ENCODE measurements around the gene BAX. TPM values are rescaled to one million over a fixed set of nuclear protein-coding genes. Genes with fewer than 3 reads are reported as not detected.
A peak's percentile ranks its signal among the peaks of the same experiment; 100 is the strongest.

BAX gene
- total RNA-seq, 1 donor from 2014 or later: 169 TPM

DNA sequence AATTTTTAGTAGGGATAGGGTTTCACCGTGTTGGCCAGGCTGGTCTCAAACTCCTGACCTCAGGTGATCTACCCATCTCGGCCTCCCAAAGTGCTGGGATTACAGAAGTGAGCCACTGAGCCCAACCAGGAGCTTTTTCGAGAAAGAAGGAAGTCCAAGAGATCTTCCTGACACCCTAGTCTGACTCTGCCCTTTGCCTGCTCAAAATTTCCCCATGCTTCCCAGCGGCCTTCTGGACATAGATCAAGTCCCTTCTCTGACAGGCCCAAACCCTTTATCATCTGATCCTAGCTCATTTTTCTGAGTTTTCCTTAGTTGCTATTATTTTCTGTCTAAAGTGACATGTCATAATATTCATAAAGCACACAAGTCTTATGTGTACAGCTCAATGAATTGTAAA, 1.5 kb upstream of the BAX start:
- H3K4me1 Mint-ChIP-seq (ENCODE audit: low read depth, unreplicated experiment): peaks cover 19% of the 10 kb centered on the region
- FAIRE-seq: no peak

DNA sequence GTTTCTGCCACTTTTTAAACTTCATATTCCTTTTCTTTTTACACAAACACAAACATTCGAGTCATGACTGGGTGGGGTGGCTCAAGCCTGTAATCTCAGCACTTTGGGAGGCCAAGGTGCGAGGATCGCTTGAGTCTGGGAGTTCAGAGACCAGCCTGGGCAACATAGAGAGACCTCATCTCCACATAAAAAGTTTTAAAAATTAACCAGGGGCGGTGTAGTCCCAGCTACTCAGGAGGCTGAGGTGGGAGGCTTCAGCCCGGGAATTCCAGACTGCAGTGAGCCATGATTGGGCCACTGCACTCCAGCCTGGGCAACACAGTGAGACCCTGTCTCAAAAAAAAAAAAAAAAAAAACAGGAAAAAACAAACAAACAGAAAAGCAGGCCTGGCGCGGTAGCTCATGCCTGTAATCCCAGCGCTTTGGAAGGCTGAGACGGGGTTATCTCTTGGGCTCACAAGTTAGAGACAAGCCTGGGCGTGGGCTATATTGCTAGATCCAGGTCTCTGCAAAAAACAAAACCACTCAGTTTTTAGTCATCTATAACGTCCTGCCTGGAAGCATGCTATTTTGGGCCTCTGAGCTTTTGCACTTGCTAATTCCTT, 583 bp upstream of the BAX start:
- DNase-seq (ENCODE audit: low read depth): no peak
- Histone ChIP-seq H3K4me1 (ENCODE audit: insufficient read depth, low read length) (peaks cover 12% of the 10 kb centered on the region), H3K9ac (ENCODE audit: low read length) (peak overlapping the region; percentile 96), H3K27me3 (ENCODE audit: insufficient read depth, low read length) (no peaks in the 10 kb centered on the region), H3K4me2 (ENCODE audit: low read length) (peak overlapping the region; percentile 98), H3K79me2 (ENCODE audit: insufficient read depth, low read length) (peaks cover 35% of the 10 kb centered on the region), H3K27ac (ENCODE audit: low read depth, low read length) (peak overlapping the region; percentile 91), H4K20me1 (ENCODE audit: insufficient read depth, low read length) (no peaks in the 10 kb centered on the region), H3K9me3 (ENCODE audit: insufficient read depth, low read depth, low read length) (no peaks in the 10 kb centered on the region), H2AFZ (ENCODE audit: low read depth, low read length) (peak overlapping the region; percentile 81), H3K4me3 (ENCODE audit: insufficient read depth, low read depth, low read length) (peak overlapping the region; percentile 83), H3K36me3 (ENCODE audit: insufficient read depth, low read length) (peaks cover 5% of the 10 kb centered on the region)
- H3K9me3 Mint-ChIP-seq (ENCODE audit: unreplicated experiment): peaks cover 9% of the 10 kb centered on the region
- H3K4me3 Mint-ChIP-seq (ENCODE audit: unreplicated experiment): peak overlapping the region; percentile 85
- peaks cover 16% of the 10 kb centered on the region for H3K36me3 Mint-ChIP-seq (ENCODE audit: low read depth, unreplicated experiment)
- no peaks in the 10 kb centered on the region for H3K27me3 Mint-ChIP-seq (ENCODE audit: low read depth, unreplicated experiment)
- H3K4me1 Mint-ChIP-seq (ENCODE audit: low read depth, unreplicated experiment): peaks cover 19% of the 10 kb centered on the region
- TF ChIP-seq EZH2 (IDR thresholded peaks at IDR 0.05; ENCODE audit: insufficient read depth, low read length): no peak
- TF ChIP-seq, protein P1, sequence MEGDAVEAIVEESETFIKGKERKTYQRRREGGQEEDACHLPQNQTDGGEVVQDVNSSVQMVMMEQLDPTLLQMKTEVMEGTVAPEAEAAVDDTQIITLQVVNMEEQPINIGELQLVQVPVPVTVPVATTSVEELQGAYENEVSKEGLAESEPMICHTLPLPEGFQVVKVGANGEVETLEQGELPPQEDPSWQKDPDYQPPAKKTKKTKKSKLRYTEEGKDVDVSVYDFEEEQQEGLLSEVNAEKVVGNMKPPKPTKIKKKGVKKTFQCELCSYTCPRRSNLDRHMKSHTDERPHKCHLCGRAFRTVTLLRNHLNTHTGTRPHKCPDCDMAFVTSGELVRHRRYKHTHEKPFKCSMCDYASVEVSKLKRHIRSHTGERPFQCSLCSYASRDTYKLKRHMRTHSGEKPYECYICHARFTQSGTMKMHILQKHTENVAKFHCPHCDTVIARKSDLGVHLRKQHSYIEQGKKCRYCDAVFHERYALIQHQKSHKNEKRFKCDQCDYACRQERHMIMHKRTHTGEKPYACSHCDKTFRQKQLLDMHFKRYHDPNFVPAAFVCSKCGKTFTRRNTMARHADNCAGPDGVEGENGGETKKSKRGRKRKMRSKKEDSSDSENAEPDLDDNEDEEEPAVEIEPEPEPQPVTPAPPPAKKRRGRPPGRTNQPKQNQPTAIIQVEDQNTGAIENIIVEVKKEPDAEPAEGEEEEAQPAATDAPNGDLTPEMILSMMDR (IDR thresholded peaks at IDR 0.05; ENCODE audit: insufficient read depth, low read depth, low read length): no peak
- H3K27ac Mint-ChIP-seq (ENCODE audit: unreplicated experiment): peak overlapping the region; percentile 59
- no peak for FAIRE-seq

More for the DNA sequence above, 1.5 kb upstream of the BAX start:
- Histone ChIP-seq H3K36me3 (ENCODE audit: insufficient read depth, low read length) (peaks cover 5% of the 10 kb centered on the region), H3K9me3 (ENCODE audit: insufficient read depth, low read depth, low read length) (no peaks in the 10 kb centered on the region), H3K4me2 (ENCODE audit: low read length) (no peak overlapping the region), H3K27ac (ENCODE audit: low read depth, low read length) (no peak overlapping the region), H3K4me1 (ENCODE audit: insufficient read depth, low read length) (peaks cover 12% of the 10 kb centered on the region), H3K4me3 (ENCODE audit: insufficient read depth, low read depth, low read length) (no peak overlapping the region), H4K20me1 (ENCODE audit: insufficient read depth, low read length) (no peaks in the 10 kb centered on the region), H2AFZ (ENCODE audit: low read depth, low read length) (no peak overlapping the region), H3K9ac (ENCODE audit: low read length) (no peak overlapping the region), H3K79me2 (ENCODE audit: insufficient read depth, low read length) (peaks cover 31% of the 10 kb centered on the region), H3K27me3 (ENCODE audit: insufficient read depth, low read length) (no peaks in the 10 kb centered on the region)
- Mint-ChIP-seq H3K27me3 (ENCODE audit: low read depth, unreplicated experiment) (peaks cover 2% of the 10 kb centered on the region), H3K4me3 (ENCODE audit: unreplicated experiment) (no peak overlapping the region), H3K9me3 (ENCODE audit: unreplicated experiment) (peaks cover 17% of the 10 kb centered on the region), H3K36me3 (ENCODE audit: low read depth, unreplicated experiment) (peaks cover 18% of the 10 kb centered on the region), H3K27ac (ENCODE audit: unreplicated experiment) (no peak overlapping the region)
- DNase-seq (ENCODE audit: low read depth): no peak
- TF ChIP-seq, protein P1 (IDR thresholded peaks at IDR 0.05; ENCODE audit: insufficient read depth, low read depth, low read length): no peak
- TF ChIP-seq EZH2 (IDR thresholded peaks at IDR 0.05; ENCODE audit: insufficient read depth, low read length): no peak

DNA sequence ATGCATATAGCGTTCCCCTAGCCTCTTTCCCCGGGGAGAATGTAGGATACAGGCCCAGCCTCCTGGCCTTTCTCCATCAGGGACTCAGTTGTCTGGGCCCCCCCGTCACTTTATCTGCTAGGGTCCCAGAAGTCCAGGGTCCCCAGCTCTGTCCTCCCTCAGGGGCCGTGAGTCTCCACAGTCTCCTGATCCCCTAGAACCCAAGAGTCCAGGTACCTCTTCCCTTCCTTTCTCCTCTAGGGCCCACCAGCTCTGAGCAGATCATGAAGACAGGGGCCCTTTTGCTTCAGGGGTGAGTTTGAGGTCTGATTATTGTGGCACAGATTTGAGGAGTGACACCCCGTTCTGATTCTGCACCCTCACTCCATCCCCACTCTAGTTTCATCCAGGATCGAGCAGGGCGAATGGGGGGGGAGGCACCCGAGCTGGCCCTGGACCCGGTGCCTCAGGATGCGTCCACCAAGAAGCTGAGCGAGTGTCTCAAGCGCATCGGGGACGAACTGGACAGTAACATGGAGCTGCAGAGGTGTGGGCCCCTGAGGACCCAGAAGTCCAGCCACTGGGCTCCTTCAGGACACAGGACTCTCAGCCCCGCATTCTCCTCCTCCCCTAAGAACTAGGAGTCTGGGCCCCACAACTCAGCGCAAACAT, 758 bp downstream of the BAX start:
- no peak for TF ChIP-seq EZH2 (IDR thresholded peaks at IDR 0.05; ENCODE audit: insufficient read depth, low read length)
- TF ChIP-seq, protein P1 (IDR thresholded peaks at IDR 0.05; ENCODE audit: insufficient read depth, low read depth, low read length): no peak
- Histone ChIP-seq H3K9ac (ENCODE audit: low read length) (peak overlapping the region; percentile 96), H2AFZ (ENCODE audit: low read depth, low read length) (peak overlapping the region; percentile 81), H3K36me3 (ENCODE audit: insufficient read depth, low read length) (peaks cover 5% of the 10 kb centered on the region), H3K4me1 (ENCODE audit: insufficient read depth, low read length) (peaks cover 12% of the 10 kb centered on the region), H3K9me3 (ENCODE audit: insufficient read depth, low read depth, low read length) (no peaks in the 10 kb centered on the region), H3K79me2 (ENCODE audit: insufficient read depth, low read length) (peaks cover 35% of the 10 kb centered on the region), H3K4me2 (ENCODE audit: low read length) (peak overlapping the region; percentile 98), H3K27me3 (ENCODE audit: insufficient read depth, low read length) (no peaks in the 10 kb centered on the region), H3K27ac (ENCODE audit: low read depth, low read length) (peak overlapping the region; percentile 91), H4K20me1 (ENCODE audit: insufficient read depth, low read length) (no peaks in the 10 kb centered on the region), H3K4me3 (ENCODE audit: insufficient read depth, low read depth, low read length) (peak overlapping the region; percentile 83)
- Mint-ChIP-seq H3K9me3 (ENCODE audit: unreplicated experiment) (peaks cover 3% of the 10 kb centered on the region), H3K27ac (ENCODE audit: unreplicated experiment) (peak overlapping the region; percentile 96), H3K4me3 (ENCODE audit: unreplicated experiment) (peak overlapping the region; percentile 93), H3K4me1 (ENCODE audit: low read depth, unreplicated experiment) (peaks cover 19% of the 10 kb centered on the region), H3K27me3 (ENCODE audit: low read depth, unreplicated experiment) (no peaks in the 10 kb centered on the region), H3K36me3 (ENCODE audit: low read depth, unreplicated experiment) (peaks cover 16% of the 10 kb centered on the region)
- FAIRE-seq (no peak), DNase-seq (ENCODE audit: low read depth) (no peak)

Measured in astrocyte (in vitro differentiated cells and primary cell).